ENCODE measurements around the gene ATP6V0D1. TPM values are rescaled to one million over a fixed set of nuclear protein-coding genes. Genes with fewer than 3 reads are reported as not detected.
"Not testable (repeated sequence)": the region's sequence is repeated elsewhere in the genome, so short reads cannot be mapped to it uniquely, and the experiment has no call there.

Gene ATP6V0D1
- total RNA-seq, 1 donor from 2014 or later: 158 TPM

DNA sequence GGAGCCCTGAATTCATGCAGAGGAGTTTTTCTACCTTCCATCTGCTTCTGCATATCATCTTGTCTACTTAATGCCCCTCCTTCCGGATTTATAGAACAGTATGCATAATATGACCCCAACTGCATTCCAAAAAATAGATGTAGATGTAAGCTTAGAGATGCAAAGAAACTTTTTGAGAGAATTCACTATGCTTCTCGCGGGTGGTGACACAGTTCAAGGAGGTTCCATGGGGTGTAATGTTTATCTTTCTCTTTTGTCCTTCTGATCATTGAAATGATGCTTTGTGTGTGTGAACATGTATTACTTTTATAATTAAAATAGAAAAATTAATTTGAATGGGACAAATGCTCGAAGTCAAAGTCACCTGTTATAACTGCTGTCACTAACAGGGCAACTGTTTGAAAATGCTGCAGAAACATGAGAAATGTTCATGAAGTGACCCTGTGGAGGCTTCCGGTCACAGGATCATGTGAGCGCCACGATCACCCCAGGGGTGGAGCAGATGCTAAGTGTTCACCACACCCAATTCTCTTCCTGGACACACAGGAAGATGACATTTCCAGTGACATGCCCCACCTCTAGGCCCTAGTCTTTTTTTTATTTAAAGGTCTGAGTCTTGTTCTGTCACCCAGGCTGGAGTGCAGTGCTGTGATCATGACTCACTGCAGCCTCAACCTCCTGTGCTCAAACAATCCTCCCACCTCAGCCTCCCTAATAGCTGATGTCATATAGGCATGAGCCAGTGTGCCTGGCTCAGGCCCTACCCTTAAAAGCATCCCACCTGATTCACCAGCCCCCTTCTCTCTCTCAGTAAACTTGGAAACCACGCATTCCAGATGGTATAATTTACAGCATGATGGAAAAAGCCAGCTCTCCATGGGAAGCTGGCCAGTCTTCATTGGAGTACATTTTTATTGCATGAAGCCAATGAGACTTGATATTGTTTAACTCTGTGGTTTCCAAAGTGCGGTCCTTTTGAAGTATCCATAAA is 23.4 kb upstream of the ATP6V0D1 start:
- DNase-seq (ENCODE audit: extremely low read depth, low read depth, low spot score): no peak

DNA sequence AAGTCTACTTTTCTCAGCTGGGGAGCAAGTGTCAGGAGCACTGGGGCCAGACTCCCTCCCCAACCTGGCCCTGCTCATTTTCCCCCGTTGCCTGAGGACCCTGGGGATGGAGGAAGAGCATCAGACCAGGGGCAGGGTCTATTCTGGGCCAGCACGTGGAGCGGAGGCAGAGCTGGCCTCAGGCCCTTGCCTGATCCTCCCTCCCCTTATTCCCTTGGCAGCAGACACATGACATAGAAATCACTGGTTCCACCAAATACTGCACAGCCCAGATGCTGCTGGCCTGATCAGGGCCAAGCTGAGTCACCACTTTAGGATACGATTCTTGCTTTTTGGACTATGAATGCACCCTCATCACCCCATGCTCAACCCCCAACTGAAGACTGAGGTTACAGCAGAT is 18.1 kb upstream of the ATP6V0D1 start:
- DNase-seq (ENCODE audit: extremely low read depth, low read depth, low spot score): no peak

DNA sequence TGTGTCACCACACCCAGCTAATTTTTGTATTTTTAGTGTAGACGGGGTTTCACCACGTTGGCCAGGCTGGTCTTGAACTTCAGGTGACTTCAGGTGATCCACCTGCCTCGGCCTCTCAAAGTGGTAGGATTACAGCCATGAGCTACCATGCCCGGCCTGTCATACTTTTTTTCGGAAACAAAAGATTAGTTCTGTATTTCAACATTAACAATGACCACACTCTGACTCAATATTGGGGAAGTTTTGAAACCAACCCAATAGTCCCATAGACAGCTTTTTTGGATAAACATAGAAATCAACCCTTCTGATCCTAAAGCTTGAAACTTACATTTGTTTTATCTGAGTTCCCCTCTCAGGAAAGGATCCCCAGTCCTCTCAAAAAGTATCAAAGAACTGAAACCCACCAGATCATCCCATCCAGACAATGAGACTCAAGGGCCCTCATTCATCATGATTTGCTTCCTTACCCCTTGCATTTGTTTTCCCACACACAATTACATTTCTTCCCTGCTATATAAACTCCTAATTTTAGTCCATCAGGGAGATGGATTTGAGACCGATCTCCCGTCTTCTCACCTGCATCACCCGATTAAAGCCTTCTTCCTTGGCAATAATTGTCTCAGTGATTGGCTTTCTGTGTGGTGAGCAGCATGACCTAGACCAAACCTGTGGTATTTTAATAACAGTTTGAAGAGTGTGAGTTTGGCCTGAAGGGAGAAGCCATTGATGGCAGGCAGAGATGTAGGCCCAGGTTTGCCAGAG is 9.6 kb upstream of the ATP6V0D1 start:
- DNase-seq (ENCODE audit: extremely low read depth, low read depth, low spot score): no peak

DNA sequence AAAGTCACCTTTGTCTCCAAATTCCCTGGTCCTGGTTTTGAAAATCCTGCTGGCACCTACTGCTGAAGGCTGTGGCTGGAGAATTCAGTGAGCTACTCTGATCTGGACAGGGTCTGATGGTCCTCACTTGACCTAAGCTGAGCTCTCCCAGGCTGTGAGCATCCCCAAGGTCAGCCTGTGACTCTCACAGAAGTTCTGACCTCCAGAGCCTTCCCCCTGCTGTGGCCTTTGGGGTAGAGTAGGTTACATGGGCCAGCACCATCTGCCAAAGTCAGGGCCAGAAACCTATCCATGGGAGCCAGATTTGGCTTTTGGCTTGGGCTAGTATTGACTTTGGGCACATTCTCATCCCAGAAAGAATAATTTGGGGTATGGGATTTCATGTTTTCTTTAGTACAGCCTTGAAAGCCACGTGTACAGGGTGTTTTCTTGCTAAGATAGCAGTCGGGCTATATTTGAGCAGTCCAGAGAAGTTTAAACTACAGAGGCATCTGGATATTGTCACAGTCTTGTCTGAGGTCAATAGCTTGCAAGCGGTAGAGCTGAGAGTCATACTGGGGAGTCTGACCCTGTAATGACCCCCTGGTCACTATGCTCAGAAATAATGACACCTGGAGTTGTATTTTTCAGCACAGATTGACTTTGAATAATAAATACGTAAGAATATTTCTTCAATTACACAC is 8.6 kb upstream of the ATP6V0D1 start:
- no peak for DNase-seq (ENCODE audit: extremely low read depth, low read depth, low spot score)

DNA sequence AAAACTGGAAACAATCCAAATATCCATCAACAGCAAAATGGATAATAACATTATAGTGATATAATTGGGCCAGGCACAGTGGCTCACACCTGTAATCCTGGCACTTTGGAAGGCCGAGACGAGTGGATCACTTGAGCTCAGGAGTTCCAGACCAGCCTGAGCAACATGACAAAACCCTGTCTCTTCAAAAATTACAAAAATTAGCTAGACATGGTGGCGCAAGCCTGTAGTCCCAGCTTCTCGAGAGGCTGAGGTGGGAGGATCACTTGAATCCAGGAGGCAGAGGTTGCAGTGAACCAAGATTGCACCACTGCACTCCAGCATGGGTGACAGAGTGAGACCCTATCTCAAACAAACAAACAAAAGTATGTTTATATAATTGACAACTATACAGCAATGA is 6.6 kb upstream of the ATP6V0D1 start:
- not testable (repeated sequence) for DNase-seq (ENCODE audit: extremely low read depth, low read depth, low spot score)

DNA sequence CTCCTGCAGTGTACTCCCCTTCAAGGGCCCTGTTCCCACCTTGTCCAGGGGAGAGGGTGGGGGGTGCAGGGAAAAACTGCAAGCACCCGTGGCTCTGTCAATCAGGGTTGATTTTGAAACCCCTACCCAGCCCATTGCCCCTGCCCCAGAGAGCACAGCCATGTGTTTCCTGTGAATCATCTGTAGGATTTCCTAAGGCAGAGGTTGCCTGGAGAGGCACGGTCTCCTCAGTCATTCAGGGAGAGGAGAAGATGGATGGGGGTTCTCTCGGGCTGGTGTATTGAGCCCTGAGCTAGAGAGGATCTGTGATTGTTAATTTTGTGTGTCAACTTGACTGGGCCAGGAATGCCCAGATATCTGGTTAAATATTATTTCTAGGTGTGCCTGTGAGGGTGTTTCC is 5.8 kb upstream of the ATP6V0D1 start:
- no peak for DNase-seq (ENCODE audit: extremely low read depth, low read depth, low spot score)

DNA sequence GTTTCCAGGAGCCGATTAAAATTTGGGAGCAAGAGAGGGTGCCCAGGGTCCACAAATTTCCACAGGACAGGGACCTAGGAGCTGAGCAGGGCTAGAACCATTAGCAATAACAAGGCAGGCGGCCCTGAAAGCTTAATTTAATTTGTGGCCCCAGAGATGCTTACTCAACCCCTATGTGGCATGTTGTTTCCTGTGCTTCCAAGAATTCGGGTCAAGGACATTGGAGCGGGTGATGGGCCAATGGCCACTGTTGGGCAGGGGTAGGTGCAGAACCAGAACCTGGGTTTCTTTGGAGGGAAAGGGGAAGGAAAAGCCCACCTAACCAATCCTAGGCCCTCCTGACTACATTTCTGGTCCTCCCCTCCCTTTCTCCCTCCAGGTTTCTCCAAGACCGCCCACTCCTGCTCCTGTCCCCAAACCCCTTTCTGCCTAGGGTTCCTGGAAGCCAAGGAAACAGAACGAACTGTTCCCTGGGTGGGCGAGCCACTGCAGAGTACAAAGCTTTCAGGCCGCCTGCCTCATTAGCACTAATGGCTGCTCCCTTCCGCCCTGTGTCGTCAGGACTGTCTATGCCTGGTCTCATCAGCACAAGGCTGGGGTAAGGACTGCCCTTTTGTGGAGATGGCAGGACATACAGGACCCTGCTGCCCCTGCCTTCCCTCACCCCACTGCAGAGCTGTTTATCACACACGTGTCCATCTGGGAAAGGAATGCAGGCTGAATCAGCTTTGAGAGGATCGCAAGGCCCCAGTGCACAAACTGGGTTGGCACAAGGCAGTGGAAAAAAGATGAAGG is 3.0 kb upstream of the ATP6V0D1 start:
- DNase-seq (ENCODE audit: extremely low read depth, low read depth, low spot score): no peak

DNA sequence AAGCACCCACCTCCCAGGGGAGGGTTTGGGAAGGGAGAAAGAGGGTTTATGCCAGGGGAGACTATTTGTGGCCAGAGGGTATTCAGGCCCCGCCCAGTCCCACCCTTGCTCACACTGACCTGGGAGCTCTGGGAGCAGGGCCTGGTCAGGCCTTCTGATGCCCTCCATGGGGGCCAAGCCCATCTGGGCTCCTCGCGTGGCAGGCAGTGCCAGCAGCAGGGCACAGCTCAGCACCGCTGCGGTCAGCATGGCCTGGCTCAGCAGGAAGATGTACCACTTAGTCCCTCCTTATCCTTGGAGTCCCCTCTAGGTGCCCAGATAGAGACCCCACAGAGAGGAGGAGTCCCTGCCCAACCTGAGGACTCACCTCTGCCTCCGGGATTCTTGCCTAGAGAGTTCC is 2.2 kb upstream of the ATP6V0D1 start, which contains the start of gene AGRP:
Gene AGRP, minus strand, starts transcription at position 398 of the 400 bp plus-strand sequence. Its CDS starts 149 bp downstream, at position 249.
- DNase-seq (ENCODE audit: extremely low read depth, low read depth, low spot score): no peak

DNA sequence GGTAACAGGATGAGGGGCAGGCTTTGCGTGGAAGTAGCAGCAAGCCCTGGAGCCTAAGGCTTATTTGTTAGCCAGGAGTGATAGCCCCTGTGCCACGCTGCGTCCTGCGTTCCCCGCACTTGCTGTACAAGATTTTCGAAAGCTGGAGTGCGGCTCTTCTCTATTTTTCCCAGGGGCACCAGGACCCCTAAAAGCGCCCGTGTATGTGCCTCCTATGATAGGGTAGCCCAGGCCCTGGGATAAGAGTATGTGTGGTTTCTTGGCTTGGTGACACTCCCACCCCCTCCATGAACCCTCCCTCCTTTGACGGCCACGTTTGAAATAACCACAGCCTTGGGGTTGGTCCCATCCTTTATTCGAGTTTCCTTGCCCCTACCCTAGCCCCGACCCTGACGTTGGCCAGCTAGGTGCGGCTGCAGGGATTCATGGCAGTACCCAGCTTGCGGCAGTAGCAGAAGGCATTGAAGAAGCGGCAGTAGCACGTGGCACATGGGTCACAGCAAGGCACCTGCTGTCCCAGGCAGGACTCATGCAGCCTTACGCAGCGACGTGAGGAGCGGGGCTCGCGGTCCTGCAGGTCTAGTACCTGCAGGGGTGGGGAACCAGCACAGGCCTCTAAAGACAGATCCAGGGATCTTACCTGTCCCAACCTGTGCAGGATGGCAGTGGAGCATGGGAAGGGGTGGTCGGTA is 1.4 kb upstream of the ATP6V0D1 start:
- no peak for DNase-seq (ENCODE audit: extremely low read depth, low read depth, low spot score)

DNA sequence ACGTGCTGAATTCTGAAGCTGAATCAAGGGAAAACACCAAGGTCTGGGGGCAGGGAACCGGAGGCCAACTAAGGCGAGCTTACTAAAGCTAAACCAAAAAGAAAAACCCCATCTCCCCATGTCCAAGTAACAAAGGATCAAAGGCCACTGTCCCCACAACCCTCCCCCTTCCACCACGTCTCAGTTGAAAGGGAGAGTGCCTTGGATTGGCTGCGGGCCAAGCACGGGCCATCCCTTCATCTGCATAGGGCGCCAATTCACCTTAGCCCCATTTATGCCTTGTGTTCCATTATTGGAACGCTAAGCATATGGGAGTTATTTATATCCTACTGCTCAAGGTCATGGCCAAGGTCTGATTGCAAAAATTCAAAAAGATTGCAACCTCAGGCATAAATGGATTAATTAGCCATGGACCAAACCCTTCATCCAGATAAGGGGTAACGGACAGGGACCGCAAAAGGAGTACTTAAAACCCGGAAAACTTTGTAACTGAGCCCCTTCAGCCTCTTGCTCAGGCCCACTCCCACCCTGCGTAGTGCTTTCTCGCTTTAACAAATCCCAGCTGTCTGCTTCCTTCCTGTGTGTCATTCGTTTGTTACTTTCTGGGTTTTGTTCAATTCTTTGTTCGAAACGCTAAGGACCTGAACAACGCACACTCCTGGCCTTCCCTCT is 740 bp upstream of the ATP6V0D1 start:
- no peak for DNase-seq (ENCODE audit: extremely low read depth, low read depth, low spot score)

DNA sequence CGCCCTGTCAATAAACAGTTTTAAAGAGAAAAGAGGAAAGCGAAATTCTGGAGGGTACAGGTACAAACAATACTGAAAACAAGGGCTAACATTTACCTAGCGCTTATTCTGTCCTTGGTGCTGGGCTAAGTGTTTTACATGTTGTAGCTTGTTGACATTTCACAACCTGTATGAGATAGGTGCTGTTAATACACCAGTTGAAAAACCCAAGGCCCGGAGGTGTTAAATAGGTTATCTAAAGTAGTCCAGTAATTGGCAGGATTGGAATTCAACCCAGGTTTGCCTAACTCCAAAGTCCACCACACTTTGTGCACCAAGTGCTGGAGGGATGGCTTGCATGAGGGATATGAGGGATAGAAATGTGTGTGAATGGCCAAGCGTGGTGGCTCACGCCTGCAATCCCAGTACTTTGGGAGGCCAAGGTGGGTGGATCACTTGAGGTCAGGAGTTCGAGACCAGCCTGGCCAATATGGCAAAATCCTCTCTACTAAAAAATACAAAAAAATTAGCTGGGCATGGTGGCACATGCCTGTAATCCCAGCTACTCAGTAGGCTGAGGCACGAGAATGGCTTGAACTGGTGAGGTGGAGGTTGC is 2.9 kb downstream of the ATP6V0D1 start:
- DNase-seq (ENCODE audit: extremely low read depth, low read depth, low spot score): no peak

DNA sequence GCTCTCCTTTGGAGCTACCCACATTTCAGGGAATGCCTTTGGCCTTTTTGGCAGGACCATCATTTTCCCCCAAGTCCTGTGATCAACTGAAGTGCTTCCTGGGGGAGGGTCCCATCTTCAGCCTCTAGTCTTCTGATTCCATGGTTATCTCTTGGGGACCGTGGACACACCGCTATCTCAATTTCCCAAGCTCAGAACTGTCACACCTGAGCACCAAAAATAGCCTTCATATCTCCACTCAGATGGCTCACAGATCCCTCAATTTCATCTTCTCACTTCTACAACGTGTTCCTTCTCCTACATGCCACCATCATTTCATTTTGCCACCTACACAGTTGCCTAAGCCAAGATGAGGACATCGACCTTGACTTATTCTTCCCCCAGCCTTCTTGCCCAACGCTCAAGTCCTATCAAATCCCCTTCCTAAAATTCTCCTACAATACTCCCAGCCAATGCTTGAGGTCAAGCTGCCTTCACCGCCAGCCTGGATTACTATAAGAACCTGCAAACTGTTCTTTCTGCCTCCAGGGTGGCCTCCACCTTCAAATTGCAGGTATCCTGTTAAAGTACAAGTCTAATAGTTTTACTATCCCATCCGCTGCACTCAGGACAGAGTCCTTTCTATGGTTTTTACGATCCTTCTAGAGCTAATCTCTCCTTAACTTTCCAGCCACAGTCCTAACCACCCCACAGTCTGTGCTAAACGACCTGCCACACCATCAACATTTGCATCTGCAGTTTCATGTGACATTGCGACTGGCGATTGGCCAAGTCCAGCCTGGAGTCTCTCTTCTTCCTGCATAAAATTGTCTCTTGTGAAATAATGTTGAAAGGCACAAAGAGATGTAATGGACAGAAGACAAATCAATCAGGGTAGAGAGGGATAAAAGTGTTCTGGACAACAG is 6.2 kb downstream of the ATP6V0D1 start:
- no peak for DNase-seq (ENCODE audit: extremely low read depth, low read depth, low spot score)

DNA sequence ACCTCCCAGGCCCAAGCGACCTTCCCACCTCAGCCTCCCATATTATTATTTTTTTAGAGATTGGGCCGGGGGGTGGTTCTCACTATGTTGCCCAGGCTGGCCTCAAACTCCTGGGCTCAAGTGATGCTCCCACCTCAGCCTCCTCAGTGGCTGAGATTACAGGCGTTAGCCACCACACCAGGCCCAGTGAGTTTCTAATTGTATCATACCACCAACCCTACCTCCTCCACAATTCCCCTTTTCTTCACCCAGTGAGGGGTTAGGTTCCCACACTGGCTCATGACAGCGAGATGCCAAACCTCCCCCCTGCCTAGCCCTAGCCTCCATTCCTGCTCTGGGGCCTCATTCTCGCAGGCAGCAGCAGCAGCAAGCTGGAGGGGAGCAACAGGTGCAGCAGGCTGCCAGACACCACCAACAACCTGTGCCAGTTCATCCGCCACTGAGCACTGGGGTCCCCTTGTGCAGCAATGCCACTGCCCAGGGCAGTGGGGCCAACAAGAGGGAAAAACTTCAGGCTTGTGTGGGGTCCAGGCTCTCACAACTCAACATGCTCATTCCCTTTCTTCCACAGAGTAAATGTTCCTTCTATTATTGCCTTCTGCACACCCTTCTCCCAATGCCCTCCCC is 9.1 kb downstream of the ATP6V0D1 start:
- DNase-seq (ENCODE audit: extremely low read depth, low read depth, low spot score): no peak

DNA sequence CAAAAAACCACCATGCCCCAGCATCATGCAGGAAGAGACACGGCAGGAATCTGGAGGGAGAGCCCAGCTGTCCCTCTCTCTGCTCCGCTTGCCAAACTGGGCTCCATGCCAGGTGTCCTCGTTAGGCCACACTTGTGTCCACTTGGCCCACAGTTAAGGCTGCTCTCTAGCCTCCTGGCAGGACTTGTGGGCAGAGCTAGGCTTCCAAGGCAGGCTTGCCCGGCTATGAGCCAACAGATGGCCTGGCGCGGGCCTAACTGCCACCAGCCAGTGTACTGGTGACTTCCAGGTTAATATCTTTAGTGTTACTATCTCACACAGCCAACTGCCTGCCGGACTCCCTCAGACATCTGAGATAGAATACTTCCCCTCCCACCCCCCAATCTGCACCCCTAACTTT is 10.6 kb downstream of the ATP6V0D1 start:
- no peak for DNase-seq (ENCODE audit: extremely low read depth, low read depth, low spot score)

DNA sequence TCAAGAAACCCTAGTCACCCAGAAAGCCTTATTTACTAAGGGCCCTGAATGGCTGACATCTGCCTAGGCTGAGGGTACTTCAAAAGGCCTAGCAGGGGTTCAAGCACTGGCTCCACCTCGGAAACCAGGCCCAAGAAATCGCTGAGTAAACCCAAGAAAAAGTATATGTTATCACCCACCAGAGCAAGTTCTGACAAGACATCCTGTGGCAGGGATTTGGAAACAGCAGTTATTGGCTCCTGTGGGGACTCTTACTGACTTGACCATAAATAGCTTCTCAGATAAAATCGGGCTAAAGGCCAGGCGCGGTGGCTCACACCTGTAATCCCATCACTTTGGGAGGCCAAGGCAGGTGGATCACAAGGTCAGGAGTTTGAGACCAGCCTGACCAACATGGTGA is 12.2 kb downstream of the ATP6V0D1 start:
- no peak for DNase-seq (ENCODE audit: extremely low read depth, low read depth, low spot score)

DNA sequence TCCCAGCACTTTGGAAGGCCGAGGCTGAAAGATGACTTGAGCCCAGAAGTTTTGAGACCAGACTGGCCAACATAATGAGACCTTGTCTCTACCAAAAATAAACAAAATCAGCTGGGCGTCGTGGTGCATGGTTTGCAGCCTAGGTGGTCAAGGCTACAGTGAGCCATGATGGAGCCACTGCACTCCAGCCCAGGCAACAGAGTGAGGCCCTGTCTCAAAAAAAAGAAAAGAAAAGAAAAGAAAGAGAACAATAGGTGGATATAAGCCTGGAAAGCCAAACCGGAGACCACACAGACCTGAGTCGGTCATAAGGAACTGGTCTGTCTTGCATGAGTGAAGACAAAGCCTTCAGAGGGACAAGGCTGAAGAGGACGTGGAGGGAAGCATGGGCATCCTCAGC is 14.4 kb downstream of the ATP6V0D1 start:
- no peak for DNase-seq (ENCODE audit: extremely low read depth, low read depth, low spot score)

DNA sequence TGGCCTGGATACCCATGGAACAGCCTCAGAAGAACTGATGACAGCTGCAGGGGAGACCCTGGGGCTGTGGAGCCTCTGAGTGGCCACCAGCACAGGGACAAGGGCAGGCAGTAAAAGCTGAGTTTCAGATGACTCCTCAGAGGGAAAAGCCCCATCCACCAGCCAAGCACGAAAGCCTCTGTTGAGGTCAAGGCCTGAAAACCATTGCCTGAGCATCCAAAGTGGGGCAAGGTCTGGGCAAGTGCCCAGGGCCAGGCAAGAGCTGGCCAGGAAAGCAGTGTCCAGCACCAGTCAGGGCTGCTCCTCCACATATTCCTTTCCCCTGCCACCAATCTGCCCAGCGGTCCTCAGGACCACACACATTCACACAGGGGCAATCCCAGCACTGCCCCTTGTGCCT is 16.4 kb downstream of the ATP6V0D1 start:
- DNase-seq (ENCODE audit: extremely low read depth, low read depth, low spot score): no peak
